NCI-H748 (cell line): ENCODE measurements around the gene KCNN2.
A peak's percentile ranks its signal among the peaks of the same experiment; 100 is the strongest.
"Not testable (repeated sequence)": the region's sequence is repeated elsewhere in the genome, so short reads cannot be mapped to it uniquely, and the experiment has no call there.

Source experiments
- DNase-seq: peaks from one replicate; lab custom pipeline; 2025; ENCODE audit not compliant: unreplicated experiment; lab: John Stamatoyannopoulos, UW

Gene KCNN2

GRCh38 chr5:114418176-114419066, 56.6 kb downstream of the KCNN2 start:
- DNase-seq: no peak

GRCh38 chr5:114419067-114419388, 57.2 kb downstream of the KCNN2 start:
- DNase-seq: no peak

GRCh38 chr5:114419959-114420358, 58.1 kb downstream of the KCNN2 start:
- no peak for DNase-seq

GRCh38 chr5:114427204-114427603, 65.3 kb downstream of the KCNN2 start:
- no peak for DNase-seq

GRCh38 chr5:114430532-114430931, 68.7 kb downstream of the KCNN2 start:
- DNase-seq: no peak

GRCh38 chr5:114432684-114433083, 70.8 kb downstream of the KCNN2 start:
- not testable (repeated sequence) for DNase-seq

- DNase-seq: no peak
Observed at GRCh38 chr5:114434396-114435219, 72.7 kb downstream of the KCNN2 start.

GRCh38 chr5:114435220-114435481, 73.3 kb downstream of the KCNN2 start:
- DNase-seq: no peak

GRCh38 chr5:114435885-114436299, 74.0 kb downstream of the KCNN2 start:
- DNase-seq: no peak

- no peak for DNase-seq
Observed at GRCh38 chr5:114437936-114438335, 76.1 kb downstream of the KCNN2 start.

- DNase-seq: no peak
Observed at GRCh38 chr5:114438471-114438870, 76.6 kb downstream of the KCNN2 start.

GRCh38 chr5:114447084-114447773, 85.4 kb downstream of the KCNN2 start:
- no peak for DNase-seq

- DNase-seq: no peak
Observed at GRCh38 chr5:114448481-114448880, 86.6 kb downstream of the KCNN2 start.

- peak; percentile 47 for DNase-seq
Observed at GRCh38 chr5:114449860-114450421, 88.1 kb downstream of the KCNN2 start.

- DNase-seq: no peak
Observed at GRCh38 chr5:114450437-114450836, 88.6 kb downstream of the KCNN2 start.

GRCh38 chr5:114458726-114459125, 96.9 kb downstream of the KCNN2 start:
- DNase-seq: no peak

- DNase-seq: no peak
Observed at GRCh38 chr5:114467171-114467570, 105.3 kb downstream of the KCNN2 start.

- no peak for DNase-seq
Observed at GRCh38 chr5:114467729-114468128, 105.9 kb downstream of the KCNN2 start.

GRCh38 chr5:114469372-114469771, 107.5 kb downstream of the KCNN2 start:
- no peak for DNase-seq

GRCh38 chr5:114471529-114471928, 109.7 kb downstream of the KCNN2 start:
- no peak for DNase-seq

- DNase-seq: no peak
Observed at GRCh38 chr5:114473541-114473940, 111.7 kb downstream of the KCNN2 start.
